Upper lobe of left lung (tissue), 6 donors: Measurements from ENCODE around the gene DIAPH2. TPM values are rescaled to one million over a fixed set of nuclear protein-coding genes. Genes with fewer than 3 reads are reported as not detected.
A peak's percentile ranks its signal among the peaks of the same experiment; 100 is the strongest.

ENCODE experiments used
- ATAC-seq, 2 donors: fragments of 200-7000 bp; cut with Tn5 transposase; one replicate each; pipeline ENCODE4 v1.9.1; 2022; ENCODE audit warnings: mild to moderate bottlenecking in 2 of 2, moderate library complexity in 2 of 2; ENCODE audit not compliant: low FRiP score in 2 of 2
- DNase-seq, 2 donors: peaks; one replicate each; pipeline ENCODE4 v3.0.0-alpha.2; 2019 to 2020
- H3K27ac ChIP-seq, 4 donors: fragments of 200-600 bp; sonication (generic); one replicate each; pipeline ENCODE4 v1.5.1; 2016 to 2019
- H3K27me3 ChIP-seq, 4 donors: fragments of 200-600 bp; sonication (generic); one replicate each; pipeline ENCODE4 v1.5.1; 2017 to 2019
- H3K36me3 ChIP-seq, 4 donors: fragments of 200-600 bp; sonication (generic); one replicate each; pipeline ENCODE4 v1.5.1; 2016 to 2019
- H3K4me1 ChIP-seq, 4 donors: fragments of 200-600 bp; sonication (generic); one replicate each; pipeline ENCODE4 v1.5.1; 2018 to 2019
- H3K4me3 ChIP-seq, 4 donors: fragments of 200-600 bp; sonication (generic); one replicate each; pipeline ENCODE4 v1.5.1; 2017 to 2019; ENCODE audit warnings: mild to moderate bottlenecking in 2 of 4, moderate library complexity in 1 of 4
- H3K9me3 ChIP-seq, 4 donors: fragments of 200-600 bp; sonication (generic); one replicate each; pipeline ENCODE4 v1.5.1; 2018 to 2019
- EP300 ChIP-seq, 4 donors: sonication (generic); formaldehyde crosslinking; IDR thresholded peaks; one replicate each; pipeline ENCODE4 v1.5.1; 2017; ENCODE audit warnings: antibody characterized with exemption in 4 of 4, control low read depth in 2 of 4
- POLR2A ChIP-seq, 4 donors: fragments of 450-650 bp; IDR thresholded peaks; one replicate each; pipeline ENCODE4 v1.5.1; 2016 to 2017; ENCODE audit warnings: antibody characterized with exemption in 4 of 4, mild to moderate bottlenecking in 2 of 4
- POLR2AphosphoS5 ChIP-seq, 2 donors: sonication (generic); formaldehyde crosslinking; IDR thresholded peaks; one replicate each; pipeline ENCODE4 v1.5.1; 2017; ENCODE audit warnings: antibody characterized with exemption in 2 of 2
- WGBS, 2 donors: methylation state at CpG; one replicate each; pipeline ENCODE4 v1.1.5; 2017 to 2018; 5-methylcytosine and 5-hydroxymethylcytosine counted together
- total RNA-seq, 6 donors: library from RNA; depleted of rRNA in 4 of 6; stranded (reverse); fragments of >200 nt in 4 of 6; gene quantifications; one replicate each; pipeline versions ENCODE4 v1.1.0 to v1.2.1, GENCODE V29; 2016 to 2021
- TF ChIP-seq, protein P1 (sequence below), 6 experiments: fragments of 450-650 bp in 4 of 6; fragments of 200-600 bp in 2 of 6; sonication (generic) in 2 of 6; IDR thresholded peaks; one replicate each; pipeline ENCODE4 v1.5.1; 2016 to 2019; ENCODE audit warnings: antibody characterized with exemption in 6 of 6
- donor health status: DM: no; HTN: no; CAD: no; lungs with moderate emphysema.
- donor health status: DM: no; HTN: yes; CAD: no; lungs with severe emphysema.

DIAPH2 gene
- total RNA-seq, 6 donors from 2014 or later, result 22.5 to 107 (median 44.1) TPM

DNA sequence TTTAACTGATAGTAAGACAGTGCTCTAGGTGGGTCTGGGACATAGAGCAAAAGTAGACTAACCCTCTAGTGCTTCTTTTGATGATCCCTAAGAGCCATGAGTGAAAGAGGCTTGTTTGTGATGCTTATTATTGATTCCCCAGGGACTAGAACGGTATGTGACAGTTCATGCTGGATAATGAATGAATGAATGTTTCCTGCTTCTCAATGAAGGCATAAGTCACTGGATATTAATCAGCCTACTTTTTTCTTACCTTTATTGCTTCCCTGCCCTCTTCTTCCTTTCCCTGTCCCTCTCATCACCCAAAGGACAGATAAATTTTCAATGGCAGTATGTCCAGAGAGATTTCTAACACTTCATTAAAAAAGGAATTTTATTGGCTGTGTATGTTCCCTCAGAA is 685.3 kb downstream of the DIAPH2 start:
- ATAC-seq, result no peak
- TF ChIP-seq POLR2A (IDR thresholded peaks at IDR 0.05), result no peak
- TF ChIP-seq, protein P1, sequence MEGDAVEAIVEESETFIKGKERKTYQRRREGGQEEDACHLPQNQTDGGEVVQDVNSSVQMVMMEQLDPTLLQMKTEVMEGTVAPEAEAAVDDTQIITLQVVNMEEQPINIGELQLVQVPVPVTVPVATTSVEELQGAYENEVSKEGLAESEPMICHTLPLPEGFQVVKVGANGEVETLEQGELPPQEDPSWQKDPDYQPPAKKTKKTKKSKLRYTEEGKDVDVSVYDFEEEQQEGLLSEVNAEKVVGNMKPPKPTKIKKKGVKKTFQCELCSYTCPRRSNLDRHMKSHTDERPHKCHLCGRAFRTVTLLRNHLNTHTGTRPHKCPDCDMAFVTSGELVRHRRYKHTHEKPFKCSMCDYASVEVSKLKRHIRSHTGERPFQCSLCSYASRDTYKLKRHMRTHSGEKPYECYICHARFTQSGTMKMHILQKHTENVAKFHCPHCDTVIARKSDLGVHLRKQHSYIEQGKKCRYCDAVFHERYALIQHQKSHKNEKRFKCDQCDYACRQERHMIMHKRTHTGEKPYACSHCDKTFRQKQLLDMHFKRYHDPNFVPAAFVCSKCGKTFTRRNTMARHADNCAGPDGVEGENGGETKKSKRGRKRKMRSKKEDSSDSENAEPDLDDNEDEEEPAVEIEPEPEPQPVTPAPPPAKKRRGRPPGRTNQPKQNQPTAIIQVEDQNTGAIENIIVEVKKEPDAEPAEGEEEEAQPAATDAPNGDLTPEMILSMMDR (IDR thresholded peaks at IDR 0.05), result no peak
- no peak for TF ChIP-seq EP300 (IDR thresholded peaks at IDR 0.05)
- no peak for TF ChIP-seq POLR2AphosphoS5 (IDR thresholded peaks at IDR 0.05)

DNA sequence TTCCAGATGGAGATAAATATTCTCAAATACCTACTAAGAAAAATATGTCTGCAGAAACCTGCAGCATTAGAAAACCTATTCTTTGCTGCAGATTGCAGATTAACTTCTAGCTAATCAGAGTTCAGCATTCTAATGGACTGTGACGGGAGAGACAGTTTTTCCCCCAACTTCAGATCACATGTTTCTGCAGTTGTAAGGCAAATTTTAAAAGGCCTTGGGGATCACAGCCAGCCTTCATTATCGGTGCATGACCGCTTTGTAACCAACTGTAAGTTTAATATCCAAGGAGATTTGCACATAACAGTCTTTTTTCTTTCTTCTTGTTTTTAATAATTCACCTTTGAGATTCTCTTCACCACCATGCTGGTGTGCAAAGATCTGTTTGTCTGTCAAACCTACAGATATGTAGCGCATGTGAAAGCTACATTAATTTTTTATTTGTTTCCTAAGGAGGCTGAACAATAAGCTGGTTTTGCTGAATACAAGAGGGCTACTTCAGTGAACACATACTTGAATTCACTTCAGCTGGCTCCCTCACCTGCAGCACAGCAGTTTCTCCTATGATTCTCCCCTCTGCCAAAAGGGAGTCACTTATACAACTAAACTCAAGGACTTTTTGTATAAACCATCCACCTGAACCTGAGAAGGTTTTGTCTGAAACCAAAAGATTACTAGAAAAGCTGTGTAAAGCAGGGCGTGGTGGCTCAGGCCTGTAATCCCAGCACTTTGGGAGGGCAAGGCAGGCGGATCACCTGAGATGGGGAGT is 687.5 kb downstream of the DIAPH2 start:
- Histone ChIP-seq H3K27ac (no peak overlapping the region), H3K27me3 (no peaks in the 10 kb centered on the region), H3K4me1 (no peaks in the 10 kb centered on the region), H3K36me3 (no peaks in the 10 kb centered on the region), H3K9me3 (no peaks in the 10 kb centered on the region), H3K4me3 (no peak overlapping the region)
- 77 to 79% methylated on average over 6 of the region's 6 CpGs for WGBS, 2 donors
- no peak for TF ChIP-seq POLR2A (IDR thresholded peaks at IDR 0.05)
- TF ChIP-seq, protein P1 (IDR thresholded peaks at IDR 0.05), result no peak
- no peak for TF ChIP-seq EP300 (IDR thresholded peaks at IDR 0.05)
- no peak for TF ChIP-seq POLR2AphosphoS5 (IDR thresholded peaks at IDR 0.05)
- no peak for ATAC-seq
- peak in 1 of 2 donors; percentile 38 for DNase-seq

More for the DNA sequence above, 685.3 kb downstream of the DIAPH2 start:
- Histone ChIP-seq H3K36me3 (no peaks in the 10 kb centered on the region), H3K9me3 (no peaks in the 10 kb centered on the region), H3K27me3 (no peaks in the 10 kb centered on the region), H3K4me1 (no peaks in the 10 kb centered on the region), H3K4me3 (no peak overlapping the region), H3K27ac (no peak overlapping the region)
- WGBS, 2 donors, result 71 to 87% methylated on average over 1 of the region's 1 CpG
- DNase-seq, result no peak

DNA sequence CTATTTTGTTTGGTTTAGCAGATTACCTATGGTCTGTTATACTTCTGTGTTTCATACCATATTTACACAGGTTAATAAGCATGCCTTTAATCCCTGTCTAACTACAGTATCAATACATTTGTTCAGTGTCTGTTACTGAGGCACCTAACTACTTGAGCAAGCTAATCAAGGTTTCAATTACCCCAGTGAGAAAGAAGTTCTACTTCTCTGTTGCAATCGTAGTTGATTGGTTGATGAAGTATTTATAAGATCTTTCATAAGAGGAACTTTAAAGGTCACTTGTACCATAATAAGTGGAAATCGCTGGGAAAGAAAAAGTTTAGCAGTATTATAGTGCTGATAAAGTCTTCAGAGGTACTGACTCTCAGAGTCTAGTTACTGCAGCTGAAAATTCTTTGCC is 689.6 kb downstream of the DIAPH2 start:
- Histone ChIP-seq H3K36me3 (no peaks in the 10 kb centered on the region), H3K4me3 (no peak overlapping the region), H3K27me3 (no peaks in the 10 kb centered on the region), H3K27ac (no peak overlapping the region), H3K9me3 (no peaks in the 10 kb centered on the region), H3K4me1 (no peaks in the 10 kb centered on the region)
- TF ChIP-seq EP300 (IDR thresholded peaks at IDR 0.05), result no peak
- no peak for TF ChIP-seq POLR2AphosphoS5 (IDR thresholded peaks at IDR 0.05)
- no peak for TF ChIP-seq POLR2A (IDR thresholded peaks at IDR 0.05)
- TF ChIP-seq, protein P1 (IDR thresholded peaks at IDR 0.05), result no peak
- DNase-seq (no peak), ATAC-seq (no peak)
- WGBS, 2 donors, result 59 to 69% methylated on average over 2 of the region's 2 CpGs

DNA sequence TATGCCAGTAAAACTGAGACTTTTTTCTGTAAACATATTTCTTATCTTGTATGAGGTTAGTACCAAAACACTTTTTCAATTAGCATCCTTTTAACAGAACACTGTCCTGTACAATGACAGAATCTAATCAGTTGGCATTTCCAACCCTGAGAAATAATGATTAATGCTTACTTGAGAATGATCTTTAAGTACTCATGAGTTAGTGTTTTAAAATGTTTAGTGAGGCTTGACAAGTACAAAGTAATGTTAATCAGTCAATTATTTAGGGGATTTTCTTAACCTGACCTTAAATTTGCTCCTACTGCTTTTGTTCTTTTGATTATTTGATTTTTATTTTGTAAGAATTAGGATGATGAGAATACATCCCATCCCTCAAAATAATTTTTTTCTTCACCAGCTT is 695.6 kb downstream of the DIAPH2 start:
- no peaks in the 10 kb centered on the region for H3K4me1 ChIP-seq
- H3K9me3 ChIP-seq, result no peaks in the 10 kb centered on the region
- TF ChIP-seq, protein P1 (IDR thresholded peaks at IDR 0.05), result no peak
- TF ChIP-seq POLR2A (IDR thresholded peaks at IDR 0.05), result no peak
- TF ChIP-seq POLR2AphosphoS5 (IDR thresholded peaks at IDR 0.05), result no peak
- no peak for TF ChIP-seq EP300 (IDR thresholded peaks at IDR 0.05)
- no peak for ATAC-seq
- H3K36me3 ChIP-seq, result no peaks in the 10 kb centered on the region
- H3K27ac ChIP-seq, result no peak overlapping the region
- DNase-seq, result no peak
- H3K4me3 ChIP-seq, result no peak overlapping the region
- H3K27me3 ChIP-seq, result no peaks in the 10 kb centered on the region

DNA sequence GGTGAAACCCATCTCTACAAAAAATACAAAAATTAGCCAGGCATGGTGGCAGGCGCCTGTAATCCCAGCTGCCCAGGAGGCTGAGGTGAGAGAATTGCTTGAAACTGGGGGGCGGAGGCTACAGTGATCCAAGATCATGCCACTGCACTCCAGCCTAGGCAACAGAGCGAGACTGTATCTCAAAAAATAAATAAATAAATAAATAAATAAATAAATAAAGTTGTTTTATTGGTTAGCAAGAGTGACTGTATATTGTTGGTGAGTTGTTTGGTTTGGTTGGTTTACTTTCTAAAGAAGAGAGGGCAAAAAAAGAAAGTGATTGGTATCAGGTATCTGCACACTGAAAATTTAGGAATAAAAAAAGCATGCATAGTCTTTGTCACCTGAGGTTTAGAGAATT is 700.0 kb downstream of the DIAPH2 start:
- ATAC-seq, result no peak
- Histone ChIP-seq H3K27ac (no peak overlapping the region), H3K27me3 (no peaks in the 10 kb centered on the region), H3K36me3 (no peaks in the 10 kb centered on the region), H3K4me1 (no peaks in the 10 kb centered on the region), H3K4me3 (no peak overlapping the region), H3K9me3 (no peaks in the 10 kb centered on the region)
- WGBS, 2 donors, result 94 to 96% methylated on average over 3 of the region's 3 CpGs
- no peak for DNase-seq
- no peak for TF ChIP-seq EP300 (IDR thresholded peaks at IDR 0.05)
- TF ChIP-seq POLR2AphosphoS5 (IDR thresholded peaks at IDR 0.05), result no peak
- TF ChIP-seq POLR2A (IDR thresholded peaks at IDR 0.05), result no peak
- TF ChIP-seq, protein P1 (IDR thresholded peaks at IDR 0.05), result no peak
